ENCODE results near the gene TOX3. TPM values are rescaled to one million over a fixed set of nuclear protein-coding genes. Genes with fewer than 3 reads are reported as not detected.

TOX3 gene
- total RNA-seq, 1 experiment from 2014 or later, result 20.2 TPM

GRCh38 chr16:52568495-52568894 is 21.6 kb upstream of the TOX3 start:
- H3K27me3 ChIP-seq (ENCODE audit: insufficient read depth, low read length), result no peaks in the 10 kb centered on the region
- no peak overlapping the region for H3K14ac ChIP-seq (ENCODE audit: insufficient read depth, low read length)
- H3K9me3 Mint-ChIP-seq, result peaks cover 7 to 8% of the 10 kb centered on the region in 2 experiments; a peak in 3 of 5 replicates
- no peak overlapping the region for H2BK120ac ChIP-seq (ENCODE audit: low read depth, low read length, poor library complexity, severe bottlenecking)
- no peaks in the 10 kb centered on the region for H4K20me1 ChIP-seq (ENCODE audit: control insufficient read depth, insufficient read depth, insufficient read length)
- H3K79me1 ChIP-seq (ENCODE audit: insufficient read depth, low read depth, low read length, poor library complexity, severe bottlenecking), result no peaks in the 10 kb centered on the region
- no peaks in the 10 kb centered on the region for H3K23me2 ChIP-seq (ENCODE audit: insufficient read length, low read depth, low read length, poor library complexity, severe bottlenecking)
- H3K4me3 Mint-ChIP-seq, result no peak overlapping the region
- H2BK15ac ChIP-seq (ENCODE audit: low read depth, low read length), result no peak overlapping the region
- no peak overlapping the region for H2BK5ac ChIP-seq (ENCODE audit: insufficient read length, low read length)
- no peak overlapping the region for H3K18ac ChIP-seq (ENCODE audit: insufficient read length, low read depth, low read length)
- no peak overlapping the region for H2BK12ac ChIP-seq (ENCODE audit: insufficient read length, low read depth, low read length)
- H3K4me1 Mint-ChIP-seq, result peaks cover 14 to 17% of the 10 kb centered on the region in 2 experiments
- no peak overlapping the region for H4K91ac ChIP-seq (ENCODE audit: insufficient read length, low read depth, low read length)
- H2AK5ac ChIP-seq (ENCODE audit: insufficient read length, low read length), result no peak overlapping the region
- no peak overlapping the region for H3K4me2 ChIP-seq (ENCODE audit: insufficient read depth, insufficient read length, low read length)
- no peak overlapping the region for H4K8ac ChIP-seq (replicated peaks; ENCODE audit: insufficient read length, low read depth, low read length)
- no peaks in the 10 kb centered on the region for H3K79me2 ChIP-seq (ENCODE audit: insufficient read depth, low read length)
- no peak overlapping the region for H3K27ac Mint-ChIP-seq
- no peak overlapping the region for H3K27ac ChIP-seq (ENCODE audit: insufficient read length, low read depth, low read length)
- no peak overlapping the region for H3K56ac ChIP-seq (ENCODE audit: insufficient read length, low read depth, low read length)
- no peak overlapping the region for H3K4ac ChIP-seq (ENCODE audit: low read depth, low read length)
- no peak overlapping the region for H3T11ph ChIP-seq (ENCODE audit: low read length)
- H4K5ac ChIP-seq (ENCODE audit: insufficient read length, low read depth, low read length), result no peak overlapping the region
- H3K4me1 ChIP-seq (ENCODE audit: insufficient read depth, low read length), result no peaks in the 10 kb centered on the region
- no peak overlapping the region for H3K23ac ChIP-seq (ENCODE audit: insufficient read length, low read depth, low read length)
- WGBS (ENCODE audit: extremely low coverage, insufficient read length, low lambda C conversion rate), result no CpG with 5 or more reads among the region's 1 CpG
- no peak overlapping the region for H2BK20ac ChIP-seq (ENCODE audit: low read depth, low read length, poor library complexity, severe bottlenecking)
- no peak overlapping the region for H2AFZ ChIP-seq (ENCODE audit: low read length)
- H3K9me3 ChIP-seq (ENCODE audit: control insufficient read depth, low read depth, low read length), result no peaks in the 10 kb centered on the region
- DNase-seq, result no peak
- H3K36me3 Mint-ChIP-seq (ENCODE audit: insufficient read depth in 1 of 3, low read depth in 3 of 3), result peaks cover 0 to 11% (median 5%) of the 10 kb centered on the region in 3 experiments; a peak in 3 of 7 replicates
- no peak overlapping the region for H3K9ac ChIP-seq (ENCODE audit: extremely low read depth, insufficient read length, low read length)
- H3K27me3 Mint-ChIP-seq (ENCODE audit: low read depth), result no peaks in the 10 kb centered on the region
- TF ChIP-seq CTCF (conservative IDR thresholded peaks at IDR 0.05), result no peak

Measured in H9 (cell line).